H9 (cell line): ENCODE data around the gene NFIL3. TPM values are rescaled to one million over a fixed set of nuclear protein-coding genes. Genes with fewer than 3 reads are reported as not detected.

Experiments
- DNase-seq: peaks from one replicate; pipeline ENCODE4 v3.0.0-alpha.2; 2017
- H2AFZ ChIP-seq: one replicate; pipeline ENCODE4 v1.6.1; 2013; ENCODE audit warnings: mild to moderate bottlenecking, low read length, control low read depth, moderate library complexity
- H2AK5ac ChIP-seq: 2 replicates; pipeline ENCODE4 v1.6.1; 2013; ENCODE audit warnings: low read length, control low read depth, mixed read lengths; ENCODE audit not compliant: insufficient read length
- H2BK120ac ChIP-seq: one replicate; pipeline ENCODE4 v1.6.1; 2013; ENCODE audit warnings: low read depth, mild to moderate bottlenecking, low read length, control low read depth, inconsistent platforms; ENCODE audit not compliant: poor library complexity, severe bottlenecking
- H2BK12ac ChIP-seq: 2 replicates; pipeline ENCODE4 v1.6.1; 2013; ENCODE audit warnings: low read length, control low read depth, mixed read lengths, low read depth; ENCODE audit not compliant: insufficient read length
- H2BK15ac ChIP-seq: 2 replicates; pipeline ENCODE4 v1.6.1; 2013; ENCODE audit warnings: low read depth, low read length, control low read depth
- H2BK20ac ChIP-seq: one replicate; pipeline ENCODE4 v1.6.1; 2013; ENCODE audit warnings: low read depth, mild to moderate bottlenecking, low read length, control low read depth, inconsistent platforms; ENCODE audit not compliant: poor library complexity, severe bottlenecking
- H2BK5ac ChIP-seq: 2 replicates; pipeline ENCODE4 v1.6.1; 2013; ENCODE audit warnings: low read length, control low read depth, mixed read lengths; ENCODE audit not compliant: insufficient read length
- H3K14ac ChIP-seq: 2 replicates; pipeline ENCODE4 v1.6.1; 2013; ENCODE audit warnings: low read length, control low read depth; ENCODE audit not compliant: insufficient read depth
- H3K18ac ChIP-seq: 2 replicates; pipeline ENCODE4 v1.6.1; 2013; ENCODE audit warnings: low read depth, mild to moderate bottlenecking, mixed read lengths, low read length, control low read depth; ENCODE audit not compliant: insufficient read length
- H3K23ac ChIP-seq: 2 replicates; pipeline ENCODE4 v1.6.1; 2013; ENCODE audit warnings: low read length, control low read depth, mixed read lengths, low read depth; ENCODE audit not compliant: insufficient read length
- H3K23me2 ChIP-seq: 2 replicates; pipeline ENCODE4 v1.6.1; 2013; ENCODE audit warnings: low read depth, mild to moderate bottlenecking, mixed read lengths, low read length, control low read depth; ENCODE audit not compliant: insufficient read length, poor library complexity, severe bottlenecking
- H3K27ac ChIP-seq: 2 replicates; pipeline ENCODE4 v1.5.1; 2013; ENCODE audit warnings: low read length, control low read depth, mixed read lengths, low read depth; ENCODE audit not compliant: insufficient read length
- H3K27me3 ChIP-seq: 2 replicates; pipeline ENCODE4 v1.6.1; 2013; ENCODE audit warnings: low read length, control low read depth, inconsistent platforms; ENCODE audit not compliant: insufficient read depth
- H3K4ac ChIP-seq: 2 replicates; pipeline ENCODE4 v1.6.1; 2013; ENCODE audit warnings: low read depth, mild to moderate bottlenecking, control low read depth, inconsistent platforms, low read length, moderate library complexity
- H3K4me1 ChIP-seq: 2 replicates; pipeline ENCODE4 v1.6.1; 2013; ENCODE audit warnings: low read length, control low read depth, inconsistent platforms; ENCODE audit not compliant: insufficient read depth
- H3K4me2 ChIP-seq: 2 replicates; pipeline ENCODE4 v1.6.1; 2013; ENCODE audit warnings: low read length, control low read depth, mixed read lengths; ENCODE audit not compliant: insufficient read length, insufficient read depth
- H3K56ac ChIP-seq: 2 replicates; pipeline ENCODE4 v1.6.1; 2013; ENCODE audit warnings: low read depth, mild to moderate bottlenecking, mixed read lengths, low read length, control low read depth; ENCODE audit not compliant: insufficient read length
- H3K79me1 ChIP-seq: 2 replicates; pipeline ENCODE4 v1.6.1; 2013; ENCODE audit warnings: low read depth, mild to moderate bottlenecking, moderate library complexity, low read length, control low read depth, inconsistent platforms; ENCODE audit not compliant: insufficient read depth, poor library complexity, severe bottlenecking
- H3K79me2 ChIP-seq: 2 replicates; pipeline ENCODE4 v1.6.1; 2013; ENCODE audit warnings: low read length, control low read depth, inconsistent platforms; ENCODE audit not compliant: insufficient read depth
- H3K9ac ChIP-seq: 2 replicates; pipeline ENCODE4 v1.6.1; 2013; ENCODE audit warnings: low read length, control low read depth, mixed read lengths; ENCODE audit not compliant: insufficient read length; ENCODE audit errors: extremely low read depth
- H3K9me3 ChIP-seq: one replicate; pipeline ENCODE4 v1.6.1; 2013; ENCODE audit warnings: low read depth, low read length, inconsistent platforms; ENCODE audit not compliant: control insufficient read depth
- H3T11ph ChIP-seq: one replicate; pipeline ENCODE4 v1.6.1; 2013; ENCODE audit warnings: mild to moderate bottlenecking, low read length, control low read depth, inconsistent platforms
- H4K20me1 ChIP-seq: one replicate; pipeline ENCODE4 v1.6.1; 2013; ENCODE audit not compliant: control insufficient read depth, insufficient read length, insufficient read depth
- H4K5ac ChIP-seq: 2 replicates; pipeline ENCODE4 v1.6.1; 2013; ENCODE audit warnings: low read depth, mild to moderate bottlenecking, mixed read lengths, low read length, control low read depth; ENCODE audit not compliant: insufficient read length
- H4K8ac ChIP-seq: replicated peaks from 2 replicates; pipeline ENCODE4 v1.6.1; 2013; ENCODE audit warnings: low read length, control low read depth, mixed read lengths, low read depth; ENCODE audit not compliant: insufficient read length
- H4K91ac ChIP-seq: 2 replicates; pipeline ENCODE4 v1.6.1; 2013; ENCODE audit warnings: low read depth, mild to moderate bottlenecking, moderate library complexity, mixed read lengths, low read length, control low read depth; ENCODE audit not compliant: insufficient read length
- H3K27ac Mint-ChIP-seq, 3 experiments: 2 replicates in 2 of 3; 3 replicates in 1 of 3; pipeline ENCODE4 v1.8.0; 2020 to 2021; ENCODE audit warnings: mixed read lengths in 3 of 3, mild to moderate bottlenecking in 1 of 3, moderate library complexity in 1 of 3
- H3K27me3 Mint-ChIP-seq: 2 replicates; pipeline ENCODE4 v1.8.0; 2021; ENCODE audit warnings: low read depth, mild to moderate bottlenecking, moderate library complexity, mixed read lengths
- H3K36me3 Mint-ChIP-seq, 3 experiments: 2 replicates in 2 of 3; 3 replicates in 1 of 3; pipeline ENCODE4 v1.8.0; 2020 to 2021; ENCODE audit warnings: low read depth in 3 of 3, mixed read lengths in 3 of 3; ENCODE audit not compliant: insufficient read depth in 1 of 3
- H3K4me1 Mint-ChIP-seq, 2 experiments: 2 replicates each; pipeline ENCODE4 v1.8.0; 2020; ENCODE audit warnings: mixed read lengths in 2 of 2
- H3K4me3 Mint-ChIP-seq, 2 experiments: 2 replicates in 1 of 2; 3 replicates in 1 of 2; pipeline ENCODE4 v1.8.0; 2020 to 2021; ENCODE audit warnings: mild to moderate bottlenecking in 2 of 2, mixed read lengths in 2 of 2, moderate library complexity in 1 of 2
- H3K9me3 Mint-ChIP-seq, 2 experiments: 2 replicates in 1 of 2; 3 replicates in 1 of 2; pipeline ENCODE4 v1.8.0; 2020; ENCODE audit warnings: mild to moderate bottlenecking in 2 of 2, mixed read lengths in 2 of 2, moderate library complexity in 1 of 2
- CTCF ChIP-seq: fragments of 200-600 bp; sonication (generic); conservative IDR thresholded peaks from 3 replicates; pipeline ENCODE4 v1.8.0; 2021; ENCODE audit warnings: antibody characterized with exemption, mild to moderate bottlenecking
- WGBS: extraction: QIAGEN DNeasy Blood & Tissue Kit; methylation state at CpG from one replicate; pipeline ENCODE4 v1.1.7; 2013; ENCODE audit warnings: missing lambda C conversion rate, low lambda C conversion rate, mixed read lengths; ENCODE audit not compliant: insufficient read length; ENCODE audit errors: extremely low coverage; 5-methylcytosine and 5-hydroxymethylcytosine counted together
- total RNA-seq: library from RNA; stranded (reverse); gene quantifications from 2 replicates; pipeline ENCODE4 v1.2.1, GENCODE V29; 2021

Gene NFIL3
- total RNA-seq, 1 experiment from 2014 or later = 8.4 TPM

- Histone ChIP-seq H3K18ac (no peak overlapping the region), H3K23me2 (no peaks in the 10 kb centered on the region), H3K9ac (no peak overlapping the region), H2BK15ac (no peak overlapping the region), H3K9me3 (no peaks in the 10 kb centered on the region), H3K4me1 (no peaks in the 10 kb centered on the region), H2BK5ac (no peak overlapping the region), H3T11ph (no peak overlapping the region), H4K5ac (no peak overlapping the region), H3K4ac (no peak overlapping the region), H3K4me2 (no peak overlapping the region), H2BK20ac (no peak overlapping the region), H3K79me1 (no peaks in the 10 kb centered on the region), H2AFZ (no peak overlapping the region), H3K27me3 (no peaks in the 10 kb centered on the region), H3K56ac (no peak overlapping the region), H4K8ac (no peak overlapping the region), H4K91ac (no peak overlapping the region), H3K79me2 (no peaks in the 10 kb centered on the region), H3K14ac (no peak overlapping the region), H2AK5ac (no peak overlapping the region), H3K27ac (no peak overlapping the region), H3K23ac (no peak overlapping the region), H2BK120ac (no peak overlapping the region), H2BK12ac (no peak overlapping the region), H4K20me1 (no peaks in the 10 kb centered on the region)
- Mint-ChIP-seq H3K4me1 (peaks cover 2 to 4% of the 10 kb centered on the region in 2 experiments; a peak in 2 of 4 replicates), H3K9me3 (no peaks in the 10 kb centered on the region), H3K27me3 (no peaks in the 10 kb centered on the region), H3K36me3 (peaks cover 8 to 30% (median 28%) of the 10 kb centered on the region in 3 experiments; a peak in 5 of 7 replicates), H3K27ac (no peak overlapping the region), H3K4me3 (no peak overlapping the region)
- DNase-seq = no peak
- no peak for TF ChIP-seq CTCF
- WGBS = no CpG with 5 or more reads among the region's 12 CpGs
Observed at GRCh38 chr9:91410161-91410560, 13.5 kb downstream of the NFIL3 start.
